ENCODE measurements around the gene RAB8B. TPM values are rescaled to one million over a fixed set of nuclear protein-coding genes. Genes with fewer than 3 reads are reported as not detected.

Gene RAB8B
- total and polyA plus RNA-seq, 10 of the 15 experiments (the other 5 are each of a cell fraction or from before 2014, with no cell fraction given): 17.8 to 104 (median 65.1) TPM

DNA sequence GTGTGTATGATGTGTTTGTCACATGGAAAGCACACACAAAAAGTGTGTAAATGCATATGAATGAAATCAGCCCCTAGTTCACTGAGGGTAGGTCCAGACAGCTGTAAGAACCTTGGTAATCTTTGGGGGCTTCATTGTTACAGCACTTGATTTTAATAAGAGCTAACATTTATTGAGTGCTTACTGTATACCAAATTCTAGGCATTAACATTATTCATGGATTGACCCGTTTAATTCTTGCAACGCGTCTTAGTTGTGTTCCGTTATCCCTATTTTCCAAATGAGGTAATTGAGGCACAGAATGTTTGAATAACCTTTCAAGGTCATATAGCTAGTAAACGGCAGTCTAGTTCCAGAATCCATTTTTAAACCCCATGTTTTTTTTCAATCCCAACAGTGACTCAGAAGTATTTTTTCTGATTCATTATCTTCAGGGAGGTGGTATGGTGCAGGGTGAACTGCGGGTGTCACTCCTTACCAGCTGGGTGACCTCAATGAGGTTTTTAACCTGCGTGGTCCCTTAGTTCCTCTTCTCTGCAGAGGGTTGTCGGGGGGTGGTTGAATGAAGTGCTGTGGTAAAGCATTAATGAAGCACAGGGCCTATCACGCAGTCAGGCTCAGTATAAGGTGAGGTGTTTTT lies 14.2 kb downstream of the RAB8B start (continued):
- TF ChIP-seq USF1 (IDR thresholded peaks at IDR 0.05; ENCODE audit: borderline replicate concordance, extremely low read length, insufficient read depth, low read depth, low read length) (no peak), PML (IDR thresholded peaks at IDR 0.05; ENCODE audit: low read length) (no peak), IRF5 (IDR thresholded peaks at IDR 0.05; ENCODE audit: borderline replicate concordance) (peak; percentile 57; the same call in 1 of the 2 replicates), CBFB (IDR thresholded peaks at IDR 0.05; ENCODE audit: low read depth) (no peak), STAT3 (IDR thresholded peaks at IDR 0.05; ENCODE audit: low read depth, low read length) (no peak), FOS (IDR thresholded peaks at IDR 0.05; ENCODE audit: borderline replicate concordance, extremely low read depth, insufficient read length) (no peak), SPI1 (IDR thresholded peaks at IDR 0.05; ENCODE audit: borderline replicate concordance, insufficient read depth, low read depth, low read length) (no peak), REST (IDR thresholded peaks at IDR 0.05; ENCODE audit: low read depth, low read length) (no peak), CBX5 (IDR thresholded peaks at IDR 0.05; ENCODE audit: low read depth) (no peak), CREB1 (IDR thresholded peaks at IDR 0.05; ENCODE audit: low read depth) (no peak)
- TF ChIP-seq, protein P1, sequence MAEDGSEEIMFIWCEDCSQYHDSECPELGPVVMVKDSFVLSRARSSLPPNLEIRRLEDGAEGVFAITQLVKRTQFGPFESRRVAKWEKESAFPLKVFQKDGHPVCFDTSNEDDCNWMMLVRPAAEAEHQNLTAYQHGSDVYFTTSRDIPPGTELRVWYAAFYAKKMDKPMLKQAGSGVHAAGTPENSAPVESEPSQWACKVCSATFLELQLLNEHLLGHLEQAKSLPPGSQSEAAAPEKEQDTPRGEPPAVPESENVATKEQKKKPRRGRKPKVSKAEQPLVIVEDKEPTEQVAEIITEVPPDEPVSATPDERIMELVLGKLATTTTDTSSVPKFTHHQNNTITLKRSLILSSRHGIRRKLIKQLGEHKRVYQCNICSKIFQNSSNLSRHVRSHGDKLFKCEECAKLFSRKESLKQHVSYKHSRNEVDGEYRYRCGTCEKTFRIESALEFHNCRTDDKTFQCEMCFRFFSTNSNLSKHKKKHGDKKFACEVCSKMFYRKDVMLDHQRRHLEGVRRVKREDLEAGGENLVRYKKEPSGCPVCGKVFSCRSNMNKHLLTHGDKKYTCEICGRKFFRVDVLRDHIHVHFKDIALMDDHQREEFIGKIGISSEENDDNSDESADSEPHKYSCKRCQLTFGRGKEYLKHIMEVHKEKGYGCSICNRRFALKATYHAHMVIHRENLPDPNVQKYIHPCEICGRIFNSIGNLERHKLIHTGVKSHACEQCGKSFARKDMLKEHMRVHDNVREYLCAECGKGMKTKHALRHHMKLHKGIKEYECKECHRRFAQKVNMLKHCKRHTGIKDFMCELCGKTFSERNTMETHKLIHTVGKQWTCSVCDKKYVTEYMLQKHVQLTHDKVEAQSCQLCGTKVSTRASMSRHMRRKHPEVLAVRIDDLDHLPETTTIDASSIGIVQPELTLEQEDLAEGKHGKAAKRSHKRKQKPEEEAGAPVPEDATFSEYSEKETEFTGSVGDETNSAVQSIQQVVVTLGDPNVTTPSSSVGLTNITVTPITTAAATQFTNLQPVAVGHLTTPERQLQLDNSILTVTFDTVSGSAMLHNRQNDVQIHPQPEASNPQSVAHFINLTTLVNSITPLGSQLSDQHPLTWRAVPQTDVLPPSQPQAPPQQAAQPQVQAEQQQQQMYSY (CRISPR knock-in tag; IDR thresholded peaks at IDR 0.05): no peak
- TF ChIP-seq, protein P2, sequence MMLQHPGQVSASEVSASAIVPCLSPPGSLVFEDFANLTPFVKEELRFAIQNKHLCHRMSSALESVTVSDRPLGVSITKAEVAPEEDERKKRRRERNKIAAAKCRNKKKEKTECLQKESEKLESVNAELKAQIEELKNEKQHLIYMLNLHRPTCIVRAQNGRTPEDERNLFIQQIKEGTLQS (IDR thresholded peaks at IDR 0.05; ENCODE audit: borderline replicate concordance, extremely low read depth, low read depth, low read length): no peak

Data from GM12878 (cell line).